ENCODE data around the gene PHACTR3. TPM values are rescaled to one million over a fixed set of nuclear protein-coding genes. Genes with fewer than 3 reads are reported as not detected.

PHACTR3 gene
- total RNA-seq, 1 donor from 2014 or later: 1.1 TPM

- Mint-ChIP-seq H3K27ac (no peak overlapping the region), H3K4me3 (ENCODE audit: low read depth) (no peak overlapping the region), H3K4me1 (ENCODE audit: low read depth) (peaks cover 1% of the 10 kb centered on the region), H3K9me3 (ENCODE audit: low read depth) (no peaks in the 10 kb centered on the region), H3K36me3 (ENCODE audit: insufficient read depth) (no peaks in the 10 kb centered on the region), H3K27me3 (peaks cover 17% of the 10 kb centered on the region)
- no peak for TF ChIP-seq CTCF (IDR thresholded peaks at IDR 0.05; ENCODE audit: unreplicated experiment)
- no peak for DNase-seq (ENCODE audit: low spot score, unreplicated experiment)
These were observed 132.8 kb downstream of the PHACTR3 start for GRCh38 chr20:59737073-59737666.

- TF ChIP-seq CTCF (IDR thresholded peaks at IDR 0.05; ENCODE audit: unreplicated experiment): no peak
- Mint-ChIP-seq H3K27ac (no peak overlapping the region), H3K27me3 (peaks cover 21% of the 10 kb centered on the region), H3K36me3 (ENCODE audit: insufficient read depth) (no peaks in the 10 kb centered on the region), H3K9me3 (ENCODE audit: low read depth) (no peaks in the 10 kb centered on the region), H3K4me1 (ENCODE audit: low read depth) (peaks cover 1% of the 10 kb centered on the region), H3K4me3 (ENCODE audit: low read depth) (no peak overlapping the region)
- no peak for DNase-seq (ENCODE audit: low spot score, unreplicated experiment)
These were observed 133.5 kb downstream of the PHACTR3 start for GRCh38 chr20:59737816-59738215.

- no peak overlapping the region for H3K27ac Mint-ChIP-seq
- peaks cover 21% of the 10 kb centered on the region for H3K27me3 Mint-ChIP-seq
- TF ChIP-seq CTCF (IDR thresholded peaks at IDR 0.05; ENCODE audit: unreplicated experiment): no peak
- no peaks in the 10 kb centered on the region for H3K36me3 Mint-ChIP-seq (ENCODE audit: insufficient read depth)
- no peaks in the 10 kb centered on the region for H3K9me3 Mint-ChIP-seq (ENCODE audit: low read depth)
- DNase-seq (ENCODE audit: low spot score, unreplicated experiment): no peak
- no peak overlapping the region for H3K4me3 Mint-ChIP-seq (ENCODE audit: low read depth)
- peaks cover 1% of the 10 kb centered on the region for H3K4me1 Mint-ChIP-seq (ENCODE audit: low read depth)
These were observed 134.5 kb downstream of the PHACTR3 start for GRCh38 chr20:59738851-59739250.

- Mint-ChIP-seq H3K27ac (no peak overlapping the region), H3K4me1 (ENCODE audit: low read depth) (peaks cover 1% of the 10 kb centered on the region), H3K36me3 (ENCODE audit: insufficient read depth) (no peaks in the 10 kb centered on the region), H3K4me3 (ENCODE audit: low read depth) (no peak overlapping the region), H3K9me3 (ENCODE audit: low read depth) (no peaks in the 10 kb centered on the region), H3K27me3 (peaks cover 21% of the 10 kb centered on the region)
- no peak for DNase-seq (ENCODE audit: low spot score, unreplicated experiment)
- TF ChIP-seq CTCF (IDR thresholded peaks at IDR 0.05; ENCODE audit: unreplicated experiment): no peak
These were observed 136.3 kb downstream of the PHACTR3 start for GRCh38 chr20:59740621-59741020.

GRCh38 chr20:59741073-59741472, 136.7 kb downstream of the PHACTR3 start:
- H3K27ac Mint-ChIP-seq: no peak overlapping the region

More at GRCh38 chr20:59741073-59741472, 136.7 kb downstream of the PHACTR3 start:
- no peaks in the 10 kb centered on the region for H3K4me1 Mint-ChIP-seq (ENCODE audit: low read depth)
- DNase-seq (ENCODE audit: low spot score, unreplicated experiment): no peak
- peaks cover 21% of the 10 kb centered on the region for H3K27me3 Mint-ChIP-seq
- no peak overlapping the region for H3K4me3 Mint-ChIP-seq (ENCODE audit: low read depth)
- no peak for TF ChIP-seq CTCF (IDR thresholded peaks at IDR 0.05; ENCODE audit: unreplicated experiment)
- H3K9me3 Mint-ChIP-seq (ENCODE audit: low read depth): no peaks in the 10 kb centered on the region
- no peaks in the 10 kb centered on the region for H3K36me3 Mint-ChIP-seq (ENCODE audit: insufficient read depth)

Measured in progenitor cell of endocrine pancreas (in vitro differentiated cells).